Spleen (tissue), 7 donors: ENCODE data around the gene PAK1IP1.
"Not testable (repeated sequence)": the region's sequence is repeated elsewhere in the genome, so short reads cannot be mapped to it uniquely, and the experiment has no call there.

Source experiments
- POLR2A ChIP-seq, 3 donors: fragments of 450-650 bp; IDR thresholded peaks; one replicate each; pipeline ENCODE4 v1.5.1; 2017; ENCODE audit warnings: antibody characterized with exemption in 3 of 3, mild to moderate bottlenecking in 1 of 3
- TF ChIP-seq, protein P1 (sequence below), 11 experiments: fragments of 200-600 bp in 7 of 11; fragments of 450-650 bp in 4 of 11; sonication (generic) in 4 of 11; IDR thresholded peaks in 8 of 11; conservative IDR thresholded peaks in 3 of 11; 1 replicate in 7 of 11; 2 replicates in 4 of 11; pipeline versions ENCODE4 v1.4.0 to v1.8.0; 2016 to 2021; ENCODE audit warnings: antibody characterized with exemption in 11 of 11, inconsistent platforms in 4 of 11, mild to moderate bottlenecking in 1 of 11
- donor health status: DM: no; HTN: no; CAD: no; lungs with moderate emphysema.
- donor health status: DM: no; HTN: no; CAD: no.
- donor health status: DM: no; HTN: no; CAD: no.

DNA sequence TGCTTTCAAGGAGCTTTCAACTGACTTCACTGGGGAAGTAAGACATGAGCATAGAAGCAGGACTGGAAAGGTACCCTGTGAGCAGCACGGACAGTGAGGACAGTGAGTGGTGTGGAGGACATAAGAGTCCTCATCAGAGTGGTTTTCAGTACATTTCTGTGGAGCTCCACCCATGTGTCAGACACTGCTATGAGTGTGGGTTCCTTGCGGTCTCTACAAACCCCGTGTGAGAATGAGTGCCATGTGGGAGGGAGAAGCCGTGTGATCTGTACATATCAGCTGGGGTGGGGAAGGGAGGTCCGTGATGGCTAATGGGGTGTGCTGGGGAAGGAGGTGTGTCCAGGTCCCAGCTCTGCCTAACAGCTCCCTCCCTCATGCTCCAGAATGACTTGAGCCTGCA is 57.0 kb downstream of the PAK1IP1 start:
- TF ChIP-seq, protein P1, sequence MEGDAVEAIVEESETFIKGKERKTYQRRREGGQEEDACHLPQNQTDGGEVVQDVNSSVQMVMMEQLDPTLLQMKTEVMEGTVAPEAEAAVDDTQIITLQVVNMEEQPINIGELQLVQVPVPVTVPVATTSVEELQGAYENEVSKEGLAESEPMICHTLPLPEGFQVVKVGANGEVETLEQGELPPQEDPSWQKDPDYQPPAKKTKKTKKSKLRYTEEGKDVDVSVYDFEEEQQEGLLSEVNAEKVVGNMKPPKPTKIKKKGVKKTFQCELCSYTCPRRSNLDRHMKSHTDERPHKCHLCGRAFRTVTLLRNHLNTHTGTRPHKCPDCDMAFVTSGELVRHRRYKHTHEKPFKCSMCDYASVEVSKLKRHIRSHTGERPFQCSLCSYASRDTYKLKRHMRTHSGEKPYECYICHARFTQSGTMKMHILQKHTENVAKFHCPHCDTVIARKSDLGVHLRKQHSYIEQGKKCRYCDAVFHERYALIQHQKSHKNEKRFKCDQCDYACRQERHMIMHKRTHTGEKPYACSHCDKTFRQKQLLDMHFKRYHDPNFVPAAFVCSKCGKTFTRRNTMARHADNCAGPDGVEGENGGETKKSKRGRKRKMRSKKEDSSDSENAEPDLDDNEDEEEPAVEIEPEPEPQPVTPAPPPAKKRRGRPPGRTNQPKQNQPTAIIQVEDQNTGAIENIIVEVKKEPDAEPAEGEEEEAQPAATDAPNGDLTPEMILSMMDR (IDR thresholded peaks at IDR 0.05 in 8 of 11, conservative IDR thresholded peaks at IDR 0.05 in 3 of 11) = not testable (repeated sequence)
- not testable (repeated sequence) for TF ChIP-seq POLR2A (IDR thresholded peaks at IDR 0.05)
